ENCODE data around the gene DCXR. TPM values are rescaled to one million over a fixed set of nuclear protein-coding genes. Genes with fewer than 3 reads are reported as not detected.

The DCXR gene
- total RNA-seq, 1 experiment from 2014 or later: 120 TPM

GRCh38 chr17:82008258-82008940 lies 29.1 kb downstream of the DCXR start:
- DNase-seq: no peak
- Histone ChIP-seq H2AFZ (no peak overlapping the region), H4K20me1 (ENCODE audit: insufficient read depth) (no peaks in the 10 kb centered on the region), H3K27me3 (ENCODE audit: insufficient read depth, low read depth) (no peaks in the 10 kb centered on the region), H3K4me1 (replicated peaks; ENCODE audit: insufficient read depth) (peaks cover 9% of the 10 kb centered on the region), H3K36me3 (ENCODE audit: low read depth) (no peaks in the 10 kb centered on the region), H3K4me3 (no peak overlapping the region), H3F3A (ENCODE audit: insufficient read depth, low read depth) (peaks cover 2% of the 10 kb centered on the region; the same call in 1 of the 2 replicates), H3K27ac (no peak overlapping the region), H3K9me2 (ENCODE audit: insufficient read depth) (no peaks in the 10 kb centered on the region), H3K79me2 (ENCODE audit: low read depth) (no peaks in the 10 kb centered on the region), H3K4me2 (no peak overlapping the region), H3K9me3 (ENCODE audit: insufficient read depth, low read depth) (no peaks in the 10 kb centered on the region)
- TF ChIP-seq EZH2 (IDR thresholded peaks at IDR 0.05; ENCODE audit: low read depth): no peak
- no peak for TF ChIP-seq CTCF (conservative IDR thresholded peaks at IDR 0.05)
- BruUV-seq (replicated peaks): no TSS peak
- ChIA-PET POLR2A (ENCODE audit: unreplicated experiment) (no interaction called here), CTCF (no interaction called here)
- intact Hi-C loops (cut with micrococcal nuclease; ENCODE audit: unreplicated experiment): no loop called here

- BruUV-seq (replicated peaks): no TSS peak
- Histone ChIP-seq H3K4me3 (no peak overlapping the region), H3K4me2 (no peak overlapping the region), H3K4me1 (replicated peaks; ENCODE audit: insufficient read depth) (peaks cover 16% of the 10 kb centered on the region), H3K27me3 (ENCODE audit: insufficient read depth, low read depth) (no peaks in the 10 kb centered on the region), H2AFZ (no peak overlapping the region), H3K36me3 (ENCODE audit: low read depth) (no peaks in the 10 kb centered on the region), H3K9me2 (ENCODE audit: insufficient read depth) (no peaks in the 10 kb centered on the region), H3K79me2 (ENCODE audit: low read depth) (no peaks in the 10 kb centered on the region), H3K9me3 (ENCODE audit: insufficient read depth, low read depth) (no peaks in the 10 kb centered on the region), H3K27ac (no peak overlapping the region), H3F3A (ENCODE audit: insufficient read depth, low read depth) (peaks cover 9% of the 10 kb centered on the region; the same call in 1 of the 2 replicates), H4K20me1 (ENCODE audit: insufficient read depth) (no peaks in the 10 kb centered on the region)
- no peak for DNase-seq
- CTCF ChIA-PET: no interaction called here
- POLR2A ChIA-PET (ENCODE audit: unreplicated experiment): no interaction called here
- intact Hi-C loops (cut with micrococcal nuclease; ENCODE audit: unreplicated experiment): no loop called here
- TF ChIP-seq EZH2 (IDR thresholded peaks at IDR 0.05; ENCODE audit: low read depth) (no peak), CTCF (conservative IDR thresholded peaks at IDR 0.05) (no peak)
Observed at GRCh38 chr17:82007495-82008257, 29.8 kb downstream of the DCXR start.

- TF ChIP-seq CTCF (conservative IDR thresholded peaks at IDR 0.05) (no peak), EZH2 (IDR thresholded peaks at IDR 0.05; ENCODE audit: low read depth) (no peak)
- Histone ChIP-seq H3K4me2 (no peak overlapping the region), H3K79me2 (ENCODE audit: low read depth) (no peaks in the 10 kb centered on the region), H3K36me3 (ENCODE audit: low read depth) (no peaks in the 10 kb centered on the region), H3F3A (ENCODE audit: insufficient read depth, low read depth) (peaks cover 10% of the 10 kb centered on the region; the same call in 1 of the 2 replicates), H3K9me3 (ENCODE audit: insufficient read depth, low read depth) (no peaks in the 10 kb centered on the region), H3K27me3 (ENCODE audit: insufficient read depth, low read depth) (no peaks in the 10 kb centered on the region), H4K20me1 (ENCODE audit: insufficient read depth) (no peaks in the 10 kb centered on the region), H3K4me3 (no peak overlapping the region), H3K4me1 (replicated peaks; ENCODE audit: insufficient read depth) (peaks cover 21% of the 10 kb centered on the region), H2AFZ (no peak overlapping the region), H3K27ac (no peak overlapping the region), H3K9me2 (ENCODE audit: insufficient read depth) (no peaks in the 10 kb centered on the region)
- POLR2A ChIA-PET (ENCODE audit: unreplicated experiment): no interaction called here
- DNase-seq: no peak
- BruUV-seq (replicated peaks): no TSS peak
- CTCF ChIA-PET: no interaction called here
- intact Hi-C loops (cut with micrococcal nuclease; ENCODE audit: unreplicated experiment): no loop called here
Observed at GRCh38 chr17:82007228-82007494, 30.3 kb downstream of the DCXR start.
